HG02885 (cell line): Measurements from ENCODE around the gene ATP1B2.
"Not testable (repeated sequence)": the region's sequence is repeated elsewhere in the genome, so short reads cannot be mapped to it uniquely, and the experiment has no call there.

Source experiments
- ATAC-seq: cut with Tn5 transposase; IDR thresholded peaks from one replicate; pipeline ENCODE4 v1.9.1; 2021; ENCODE audit warnings: mild to moderate bottlenecking; ENCODE audit not compliant: unreplicated experiment, poor library complexity

The ATP1B2 gene, protein sequence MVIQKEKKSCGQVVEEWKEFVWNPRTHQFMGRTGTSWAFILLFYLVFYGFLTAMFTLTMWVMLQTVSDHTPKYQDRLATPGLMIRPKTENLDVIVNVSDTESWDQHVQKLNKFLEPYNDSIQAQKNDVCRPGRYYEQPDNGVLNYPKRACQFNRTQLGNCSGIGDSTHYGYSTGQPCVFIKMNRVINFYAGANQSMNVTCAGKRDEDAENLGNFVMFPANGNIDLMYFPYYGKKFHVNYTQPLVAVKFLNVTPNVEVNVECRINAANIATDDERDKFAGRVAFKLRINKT

DNA sequence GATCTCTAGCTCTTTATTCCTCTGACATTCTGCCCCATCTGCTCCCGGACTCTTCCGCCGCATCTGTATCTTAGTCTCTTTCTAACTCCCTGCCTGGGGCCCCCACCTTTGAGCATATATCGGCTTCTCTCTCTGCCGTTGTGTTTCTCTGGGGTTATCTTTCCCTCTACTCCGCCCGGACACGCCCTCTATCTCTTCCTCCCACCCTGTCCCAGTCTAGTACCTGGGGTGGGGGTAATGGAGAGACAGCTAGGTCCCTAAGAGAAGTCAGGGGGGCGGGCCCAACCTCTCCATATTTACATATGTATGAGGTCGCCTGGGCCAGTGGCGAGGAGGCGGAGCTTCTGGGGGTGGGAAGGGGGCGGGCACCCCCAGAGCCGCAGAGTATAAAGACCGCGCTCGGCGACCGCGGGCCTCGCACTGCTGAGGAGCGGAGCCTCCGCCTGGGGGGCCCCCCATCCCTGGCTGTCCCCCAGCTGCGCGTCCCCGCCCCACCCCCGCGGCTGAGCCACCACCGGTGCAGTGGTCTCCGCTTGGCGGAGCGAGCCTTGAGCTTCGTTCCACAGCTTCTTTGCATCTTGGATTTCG is at the start of gene ATP1B2:
ATP1B2 (plus strand) TSS at position 418 of the 588 bp plus-strand sequence. CDS start 593 bp downstream, outside the sequence.
- no peak for ATAC-seq

DNA sequence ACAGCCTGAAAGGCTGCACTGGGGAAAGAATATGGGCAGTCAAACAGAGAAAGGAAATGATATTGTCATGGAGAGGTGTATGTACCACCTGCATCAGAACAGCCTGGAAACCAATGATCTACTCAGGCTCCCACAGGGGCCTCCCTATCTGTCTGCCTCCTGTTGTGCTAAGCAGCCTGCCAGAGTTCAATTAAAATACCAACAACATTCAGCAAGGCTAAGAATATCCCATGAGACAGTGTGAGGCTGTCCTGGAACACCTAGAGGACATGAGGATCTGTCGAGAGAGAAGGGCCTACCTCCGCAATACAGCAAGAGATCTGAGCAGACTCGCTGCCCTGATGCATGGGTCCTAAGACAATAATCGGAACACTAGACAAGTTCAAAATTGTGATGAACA is 44.4 kb upstream of the ATP1B2 start:
- ATAC-seq = no peak

- ATAC-seq = no peak
These were observed 40.1 kb upstream of the ATP1B2 start for GRCh38 chr17:7610641-7611040.

DNA sequence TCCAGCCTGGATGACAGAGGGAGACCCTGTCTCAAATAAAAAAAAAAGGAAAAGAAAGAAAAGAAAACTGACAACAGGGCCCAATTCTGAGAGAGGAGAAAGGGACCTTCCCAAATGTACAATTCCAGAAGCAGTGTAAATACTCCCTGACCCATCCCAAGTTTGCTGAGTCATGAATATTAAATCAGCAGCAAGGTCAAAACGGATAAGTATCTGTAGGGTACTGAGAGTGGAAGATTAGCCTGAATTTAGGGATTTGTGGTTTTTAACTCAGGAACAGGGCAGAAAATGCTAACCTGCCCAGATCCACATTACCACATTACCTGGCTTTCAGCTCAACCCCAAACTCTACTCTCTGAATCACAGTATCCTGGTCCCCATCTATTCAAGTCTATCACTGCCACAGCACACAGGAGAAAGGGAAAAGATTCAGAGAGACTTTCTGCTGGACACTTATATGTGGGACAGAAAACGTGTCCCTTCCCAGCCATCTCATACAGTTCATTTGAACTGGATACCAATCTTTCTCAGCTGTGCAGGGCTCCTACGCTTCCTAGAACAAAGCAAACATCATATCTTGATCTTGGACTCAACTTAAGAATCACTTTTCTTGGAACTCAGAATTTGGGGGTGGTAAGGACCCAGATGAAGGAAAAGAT is 39.0 kb upstream of the ATP1B2 start:
- no peak for ATAC-seq

GRCh38 chr17:7612294-7612640 is 38.5 kb upstream of the ATP1B2 start:
- no peak for ATAC-seq

- ATAC-seq = no peak
These were observed 36.8 kb upstream of the ATP1B2 start for GRCh38 chr17:7613769-7614424.

GRCh38 chr17:7614425-7615264 is 36.1 kb upstream of the ATP1B2 start, which contains the start of gene FXR2:
TSS of gene FXR2 (minus strand) at chr17:7614897. CDS start at chr17:7614532, 365 bp downstream.
- peak; percentile 89 for ATAC-seq

DNA sequence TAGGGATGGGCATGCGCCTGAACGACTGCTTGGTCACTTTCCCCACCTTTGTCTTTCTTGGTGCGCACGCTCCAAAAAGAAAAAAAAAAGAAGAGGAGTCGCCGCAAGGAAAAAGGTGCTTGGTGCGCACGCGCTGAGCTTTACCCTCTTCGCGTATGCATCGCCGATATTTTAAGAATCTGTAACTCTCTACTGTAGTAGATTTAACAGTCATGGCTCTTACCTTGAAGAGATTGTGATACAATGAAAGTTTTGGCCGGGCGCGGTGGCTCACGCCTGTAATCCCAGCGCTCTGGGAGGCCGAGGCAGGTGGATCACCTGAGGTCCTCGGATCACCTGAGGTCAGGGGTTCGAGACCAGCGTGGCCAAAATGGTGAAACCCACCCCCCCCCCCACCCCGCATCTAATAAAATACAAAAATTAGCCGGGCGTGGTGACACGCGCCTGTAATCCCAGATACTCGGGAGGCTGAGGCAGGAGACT is 35.4 kb upstream of the ATP1B2 start:
- no peak for ATAC-seq

- ATAC-seq = no peak
These were observed 32.1 kb upstream of the ATP1B2 start for GRCh38 chr17:7618608-7619007.

DNA sequence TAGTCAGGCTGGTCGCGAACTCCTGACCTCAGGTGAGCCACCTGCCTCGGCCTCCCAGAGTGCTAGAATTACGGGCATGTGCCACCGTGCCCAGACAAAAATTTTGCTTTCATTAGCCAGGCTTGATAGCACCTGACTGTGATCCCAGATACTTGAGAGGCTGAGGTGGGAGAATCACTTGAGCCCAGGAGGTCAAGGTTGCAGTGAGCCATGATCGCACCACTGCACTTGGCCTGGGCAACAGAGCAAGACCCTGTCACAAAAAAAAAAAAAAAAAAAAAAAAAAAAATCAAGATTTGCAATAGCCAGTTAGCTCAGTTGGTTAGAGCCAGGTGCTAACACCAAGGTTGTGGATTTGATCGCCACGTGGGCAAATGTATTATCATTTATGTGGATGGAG is 29.9 kb upstream of the ATP1B2 start:
- ATAC-seq = no peak

GRCh38 chr17:7623661-7624060 is 27.1 kb upstream of the ATP1B2 start:
- ATAC-seq = no peak

GRCh38 chr17:7625749-7626148 is 25.0 kb upstream of the ATP1B2 start:
- ATAC-seq = not testable (repeated sequence)

GRCh38 chr17:7626307-7626706 is 24.4 kb upstream of the ATP1B2 start:
- no peak for ATAC-seq

DNA sequence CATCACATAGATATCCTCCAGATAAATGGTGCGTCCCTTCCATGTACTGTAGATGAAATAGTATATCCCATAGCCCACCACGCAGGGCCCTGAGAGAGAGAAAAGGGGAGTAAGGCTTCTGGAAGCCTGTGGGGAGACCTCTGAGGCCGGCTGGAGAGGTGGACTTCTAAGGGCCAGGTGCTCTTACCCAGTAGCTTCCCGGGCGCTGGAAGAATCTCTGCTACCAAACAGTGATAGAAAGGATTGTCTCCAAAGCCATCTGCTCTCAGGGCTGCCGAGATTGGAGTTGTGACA is 23.8 kb upstream of the ATP1B2 start:
- no peak for ATAC-seq

- ATAC-seq = peak; percentile 93
These were observed 23.2 kb upstream of the ATP1B2 start, which contains the start of gene SAT2 for GRCh38 chr17:7627250-7628121. TSS of gene SAT2 (minus strand) at chr17:7627821. CDS start at chr17:7627635, 186 bp downstream.

- ATAC-seq = no peak
These were observed 20.7 kb upstream of the ATP1B2 start, which contains the start of gene SHBG for GRCh38 chr17:7629939-7630571. TSS of gene SHBG (plus strand) at chr17:7630135. CDS start at chr17:7630173, 38 bp downstream.

- ATAC-seq = no peak
These were observed 19.0 kb upstream of the ATP1B2 start for GRCh38 chr17:7631398-7632380.
